Gastrocnemius medialis (tissue), 4 donors: ENCODE data around the gene MIPEP. TPM values are rescaled to one million over a fixed set of nuclear protein-coding genes. Genes with fewer than 3 reads are reported as not detected.

Experiments used
- ATAC-seq, 2 donors: fragments of 150-250 bp; one replicate each; pipeline ENCODE4 v1.9.1; 2016
- DNase-seq, 2 donors: peaks; one replicate each; pipeline ENCODE4 v3.0.0-alpha.2; 2019
- H3K27ac ChIP-seq, 4 donors: fragments of 200-600 bp; sonication (generic); 1 replicate in 1 of 4; 2 replicates in 3 of 4; pipeline ENCODE4 v1.5.1; 2016 to 2018; ENCODE audit warnings: mild to moderate bottlenecking in 2 of 4, moderate library complexity in 1 of 4
- H3K27me3 ChIP-seq, 3 donors: fragments of 200-600 bp; sonication (generic) in 2 of 3; 1 replicate in 1 of 3; 2 replicates in 2 of 3; pipeline versions ENCODE4 v1.5.1 to v1.6.0; 2016 to 2019; ENCODE audit warnings: mild to moderate bottlenecking in 1 of 3, moderate library complexity in 1 of 3
- H3K36me3 ChIP-seq, 2 donors: fragments of 200-600 bp; sonication (generic) in 1 of 2; one replicate each; pipeline ENCODE4 v1.5.1; 2017 to 2018
- H3K4me1 ChIP-seq, 2 donors: fragments of 200-600 bp; sonication (generic) in 1 of 2; one replicate each; pipeline ENCODE4 v1.5.1; 2016 to 2017; ENCODE audit warnings: mild to moderate bottlenecking in 2 of 2
- H3K4me3 ChIP-seq, 4 donors: fragments of 200-600 bp; sonication (generic) in 3 of 4; 1 replicate in 1 of 4; 2 replicates in 3 of 4; pipeline ENCODE4 v1.5.1; 2016 to 2019; ENCODE audit warnings: mild to moderate bottlenecking in 2 of 4
- H3K9me3 ChIP-seq, 3 donors: fragments of 200-600 bp; sonication (generic) in 2 of 3; 1 replicate in 1 of 3; 2 replicates in 2 of 3; pipeline ENCODE4 v1.5.1; 2016 to 2019
- CTCF ChIP-seq, 5 experiments: fragments of 450-650 bp in 3 of 5; fragments of 200-600 bp in 2 of 5; sonication (generic) in 2 of 5; IDR thresholded peaks in 4 of 5; conservative IDR thresholded peaks in 1 of 5; 1 replicate in 4 of 5; 2 replicates in 1 of 5; pipeline ENCODE4 v1.5.1; 2016 to 2019; ENCODE audit warnings: antibody characterized with exemption in 5 of 5, mild to moderate bottlenecking in 3 of 5, moderate library complexity in 3 of 5
- POLR2A ChIP-seq, 2 donors: fragments of 450-650 bp; IDR thresholded peaks; one replicate each; pipeline ENCODE4 v1.6.1; 2017; ENCODE audit warnings: antibody characterized with exemption in 2 of 2, mild to moderate bottlenecking in 2 of 2, moderate library complexity in 2 of 2
- in situ Hi-C, 4 donors: fragments of 200-750 bp; cut with MboI; loops; one replicate each; pipeline versions ENCODE4 v1.15.0 to v1.8.0; 2017; ENCODE audit warnings: low sequenced_read_pairs in 4 of 4
- intact Hi-C: fragments of 100-400 bp; cut with DNase I; formaldehyde crosslinking; loops from one replicate; pipeline ENCODE4 v1.15.1; 2023; ENCODE audit warnings: low total_unique reads
- total RNA-seq, 4 donors: library from RNA; depleted of rRNA; stranded (reverse); fragments of >200 nt; gene quantifications; one replicate each; pipeline versions ENCODE4 v1.1.0 to v1.2.3, GENCODE V29; 2016

Gene MIPEP
- total RNA-seq, 4 donors from 2014 or later, result 9.2 to 23.1 (median 14.0) TPM

GRCh38 chr13:23770973-23771372, 118.2 kb downstream of the MIPEP start:
- intact Hi-C loops (no loop called here), in situ Hi-C loops (no loop called here)
- Histone ChIP-seq H3K27ac (no peak overlapping the region), H3K27me3 (no peaks in the 10 kb centered on the region), H3K9me3 (no peaks in the 10 kb centered on the region), H3K4me3 (no peak overlapping the region), H3K4me1 (peaks cover 0 to 13% of the 10 kb centered on the region in 2 donors), H3K36me3 (no peaks in the 10 kb centered on the region)
- DNase-seq (no peak), ATAC-seq (no peak)
- TF ChIP-seq CTCF (IDR thresholded peaks at IDR 0.05 in 4 of 5, conservative IDR thresholded peaks at IDR 0.05 in 1 of 5) (no peak), POLR2A (IDR thresholded peaks at IDR 0.05) (no peak)

GRCh38 chr13:23770428-23770827, 118.8 kb downstream of the MIPEP start:
- ATAC-seq, result no peak
- in situ Hi-C loops, result no loop called here
- H3K4me1 ChIP-seq, result peaks cover 0 to 16% of the 10 kb centered on the region in 2 donors

GRCh38 chr13:23769401-23769800, 119.8 kb downstream of the MIPEP start:
- Histone ChIP-seq H3K36me3 (no peaks in the 10 kb centered on the region), H3K4me1 (peaks cover 0 to 16% of the 10 kb centered on the region in 2 donors), H3K27me3 (no peaks in the 10 kb centered on the region), H3K4me3 (no peak overlapping the region), H3K9me3 (no peaks in the 10 kb centered on the region), H3K27ac (no peak overlapping the region)
- DNase-seq, result no peak
- intact Hi-C loops (no loop called here), in situ Hi-C loops (no loop called here)
- ATAC-seq, result no peak
- TF ChIP-seq POLR2A (IDR thresholded peaks at IDR 0.05) (no peak), CTCF (IDR thresholded peaks at IDR 0.05 in 4 of 5, conservative IDR thresholded peaks at IDR 0.05 in 1 of 5) (no peak)

More at GRCh38 chr13:23770428-23770827, 118.8 kb downstream of the MIPEP start:
- TF ChIP-seq POLR2A (IDR thresholded peaks at IDR 0.05), result no peak
- TF ChIP-seq CTCF (IDR thresholded peaks at IDR 0.05 in 4 of 5, conservative IDR thresholded peaks at IDR 0.05 in 1 of 5), result no peak
- no peaks in the 10 kb centered on the region for H3K36me3 ChIP-seq
- no peak overlapping the region for H3K27ac ChIP-seq
- no peak overlapping the region for H3K4me3 ChIP-seq
- intact Hi-C loops, result no loop called here
- no peaks in the 10 kb centered on the region for H3K9me3 ChIP-seq
- no peaks in the 10 kb centered on the region for H3K27me3 ChIP-seq
- DNase-seq, result no peak

GRCh38 chr13:23767838-23768237, 121.4 kb downstream of the MIPEP start:
- peaks cover 0 to 16% of the 10 kb centered on the region in 2 donors for H3K4me1 ChIP-seq
- in situ Hi-C loops, result no loop called here
- TF ChIP-seq POLR2A (IDR thresholded peaks at IDR 0.05), result no peak
- intact Hi-C loops, result no loop called here
- no peak overlapping the region for H3K27ac ChIP-seq
- no peaks in the 10 kb centered on the region for H3K36me3 ChIP-seq
- H3K27me3 ChIP-seq, result no peaks in the 10 kb centered on the region
- H3K9me3 ChIP-seq, result no peaks in the 10 kb centered on the region
- ATAC-seq (no peak), DNase-seq (no peak)
- no peak overlapping the region for H3K4me3 ChIP-seq

GRCh38 chr13:23766939-23767338, 122.3 kb downstream of the MIPEP start:
- H3K9me3 ChIP-seq, result no peaks in the 10 kb centered on the region
- intact Hi-C loops (no loop called here), in situ Hi-C loops (no loop called here)
- DNase-seq (no peak), ATAC-seq (no peak)
- peaks cover 4 to 16% of the 10 kb centered on the region in 2 donors for H3K4me1 ChIP-seq
- no peak for TF ChIP-seq CTCF (IDR thresholded peaks at IDR 0.05 in 4 of 5, conservative IDR thresholded peaks at IDR 0.05 in 1 of 5)
- no peak for TF ChIP-seq POLR2A (IDR thresholded peaks at IDR 0.05)
- H3K36me3 ChIP-seq, result no peaks in the 10 kb centered on the region
- no peak overlapping the region for H3K4me3 ChIP-seq
- no peaks in the 10 kb centered on the region for H3K27me3 ChIP-seq
- H3K27ac ChIP-seq, result no peak overlapping the region
